HepG2 (cell line): Measurements from ENCODE around the gene FURIN. TPM values are rescaled to one million over a fixed set of nuclear protein-coding genes. Genes with fewer than 3 reads are reported as not detected.

ENCODE experiments used
- ATAC-seq: fragments of 200-7000 bp; cut with Tn5 transposase; 3 replicates; pipeline ENCODE4 v1.9.1; 2020; ENCODE audit warnings: mild to moderate bottlenecking, moderate library complexity
- BruUV-seq: library from RNA; stranded (reverse); fragments of 400-500 nt; replicated peaks from 2 replicates; lab custom pipeline; 2021; lab: Mats Ljungman, UMichigan
- CTCF ChIA-PET: fragments of 300-600 bp; formaldehyde crosslinking; extraction: SDS; loops from one replicate; lab custom pipeline; 2021; ENCODE audit warnings: low total read pairs, inconsistent platforms, low intra/inter-chr PET ratio; lab: Yijun Ruan, JAX
- POLR2A ChIA-PET: fragments of 350-600 bp; sonication (Branson Sonifier 250); formaldehyde crosslinking; loops from one replicate; lab custom pipeline; 2020; ENCODE audit warnings: antibody characterized with exemption, inconsistent platforms; lab: Yijun Ruan, JAX
- DNase-seq: peaks from one replicate; pipeline ENCODE4 v3.0.0-alpha.2; 2015; ENCODE audit warnings: low spot score
- FAIRE-seq: peaks from 3 replicates; lab custom pipeline; 2011; peaks lifted over from hg19 to GRCh38; lab: Jason Lieb, UNC
- H2AFZ ChIP-seq: one replicate; pipeline ENCODE4 v1.6.1; 2011; ENCODE audit warnings: low read length, inconsistent platforms
- H3K27ac ChIP-seq: fragments of 300-600 bp; 3 replicates; pipeline ENCODE4 v1.8.0; 2011; ENCODE audit warnings: mixed run types, mild to moderate bottlenecking, mixed read lengths, low read length, inconsistent platforms; ENCODE audit not compliant: insufficient read depth; ENCODE audit errors: extremely low read length
- H3K27me3 ChIP-seq, 2 experiments: fragments of 200-600 bp in 1 of 2; 2 replicates in 1 of 2; 3 replicates in 1 of 2; pipeline versions ENCODE4 v1.6.0 to v1.8.0; 2011; ENCODE audit warnings: low read length in 2 of 2, mild to moderate bottlenecking in 2 of 2, moderate library complexity in 2 of 2, inconsistent platforms in 1 of 2; ENCODE audit not compliant: insufficient read depth in 2 of 2, control insufficient read depth in 1 of 2
- H3K36me3 ChIP-seq, 2 experiments: fragments of 200-600 bp in 1 of 2; replicated peaks in 1 of 2; 2 replicates in 1 of 2; 3 replicates in 1 of 2; pipeline versions ENCODE4 v1.5.1 to v1.8.0; 2011; ENCODE audit warnings: low read length in 2 of 2, inconsistent platforms in 1 of 2; ENCODE audit not compliant: insufficient read depth in 2 of 2, control insufficient read depth in 1 of 2
- H3K4me1 ChIP-seq: 2 replicates; pipeline ENCODE4 v1.5.1; 2012; ENCODE audit warnings: low read length, inconsistent platforms; ENCODE audit not compliant: insufficient read depth
- H3K4me2 ChIP-seq: 2 replicates; pipeline ENCODE4 v1.6.0; 2011; ENCODE audit warnings: low read depth, low read length, inconsistent platforms
- H3K4me3 ChIP-seq, 3 experiments: fragments of 200-600 bp in 1 of 3; sonication (generic), shearing (Covaris generic) in 1 of 3; replicated peaks in 1 of 3; 2 replicates each; pipeline ENCODE4 v1.5.1; 2011 to 2016; ENCODE audit warnings: low read length in 3 of 3, inconsistent platforms in 2 of 3, low read depth in 2 of 3, mild to moderate bottlenecking in 2 of 3, control low read depth in 1 of 3, mixed read lengths in 1 of 3; ENCODE audit not compliant: insufficient read depth in 1 of 3
- H3K79me2 ChIP-seq: one replicate; pipeline ENCODE4 v1.6.1; 2011; ENCODE audit warnings: low read length, inconsistent platforms; ENCODE audit not compliant: insufficient read depth
- H3K9ac ChIP-seq: 2 replicates; pipeline ENCODE4 v1.6.0; 2011; ENCODE audit warnings: mild to moderate bottlenecking, low read depth, low read length, inconsistent platforms; ENCODE audit not compliant: insufficient read depth
- H3K9me3 ChIP-seq: 2 replicates; pipeline ENCODE4 v1.5.1; 2012; ENCODE audit warnings: mild to moderate bottlenecking, low read length
- H4K20me1 ChIP-seq: 2 replicates; pipeline ENCODE4 v1.6.0; 2011; ENCODE audit warnings: inconsistent platforms, mild to moderate bottlenecking, low read length, moderate library complexity; ENCODE audit not compliant: insufficient read depth
- ZNF260 ChIP-seq: sonication (generic); formaldehyde crosslinking; IDR thresholded peaks from 2 replicates; pipeline ENCODE4 v1.4.0; 2020; ENCODE audit warnings: missing genetic modification reagents, low read depth, mild to moderate bottlenecking, borderline replicate concordance
- WGBS: methylation state at CpG from one replicate; pipeline ENCODE4 v1.1.6; 2017; ENCODE audit warnings: low lambda C conversion rate; 5-methylcytosine and 5-hydroxymethylcytosine counted together
- in situ Hi-C: cut with HindIII; loops from 2 replicates; pipeline ENCODE4 v1.10.0; 2017; ENCODE audit warnings: low pct_unique_long_range_greater_than_20kb; ENCODE audit not compliant: extremely low pct_ligation_motif_present
- intact Hi-C: fragments of 100-400 bp; cut with micrococcal nuclease; formaldehyde crosslinking; loops from one replicate; pipeline ENCODE4 v1.10.0; 2022; ENCODE audit not compliant: unreplicated experiment
- polyA plus RNA-seq, 8 experiments: library from polyadenylated mRNA; depleted of rRNA in 3 of 8; stranded (reverse) in 7 of 8; unstranded in 1 of 8; fragments of >200 nt; fragmentation: Illumina TruSeq in 4 of 8; extraction: Trizol in 4 of 8; gene quantifications; 2 replicates each; pipeline versions ENCODE4 v1.2.1 to v1.2.3, GENCODE V29; 2011 to 2016; ENCODE audit warnings: low read depth in 4 of 8, missing spikeins in 1 of 8, mixed read lengths in 1 of 8; ENCODE audit not compliant: insufficient read depth in 1 of 8
- total RNA-seq, 5 experiments: library from RNA; depleted of rRNA; stranded (reverse); fragments of >200 nt; fragmentation: Illumina TruSeq; extraction: Trizol; gene quantifications; 2 replicates each; pipeline ENCODE4 v1.2.3, GENCODE V29; 2016; ENCODE audit warnings: low read depth in 1 of 5
- TF ChIP-seq, protein P1 (sequence below): sonication (generic); formaldehyde crosslinking; IDR thresholded peaks from 2 replicates; pipeline ENCODE4 v1.4.0; 2020; ENCODE audit warnings: missing genetic modification reagents
- TF ChIP-seq, protein P2 (sequence below): sonication (generic); formaldehyde crosslinking; IDR thresholded peaks from 2 replicates; pipeline ENCODE4 v1.4.0; 2020; ENCODE audit warnings: missing genetic modification reagents

The FURIN gene
- total and polyA plus RNA-seq, 2 of the 13 experiments (the other 11 are each of a cell fraction or from before 2014, with no cell fraction given) = 15.2 to 17.4 TPM

DNA sequence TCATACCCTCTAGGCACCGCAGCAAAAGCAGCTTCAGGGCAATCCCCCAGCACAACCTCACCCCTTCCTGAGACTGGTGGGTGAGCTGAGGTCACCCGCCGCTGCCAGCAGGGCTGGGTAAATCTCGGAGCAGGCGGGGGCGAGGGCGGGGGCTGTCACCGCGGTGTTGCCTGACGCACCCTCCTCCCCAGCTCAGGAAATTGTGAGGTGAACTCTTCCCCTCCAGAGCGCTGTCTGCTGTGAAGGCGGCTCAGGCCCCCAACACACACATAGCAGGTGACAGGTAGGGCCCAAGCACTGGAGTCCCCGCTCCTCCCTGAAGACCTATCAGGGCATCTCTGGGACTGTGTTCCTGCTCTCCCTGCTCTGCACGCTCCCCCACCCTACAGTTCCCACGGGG lies 30.2 kb upstream of the FURIN start:
- intact Hi-C loops = no loop called here
- WGBS = 26% methylated on average over 4 of the region's 15 CpGs
- TF ChIP-seq ZNF260 (CRISPR knock-in tag) = no peak
- TF ChIP-seq, protein P1, sequence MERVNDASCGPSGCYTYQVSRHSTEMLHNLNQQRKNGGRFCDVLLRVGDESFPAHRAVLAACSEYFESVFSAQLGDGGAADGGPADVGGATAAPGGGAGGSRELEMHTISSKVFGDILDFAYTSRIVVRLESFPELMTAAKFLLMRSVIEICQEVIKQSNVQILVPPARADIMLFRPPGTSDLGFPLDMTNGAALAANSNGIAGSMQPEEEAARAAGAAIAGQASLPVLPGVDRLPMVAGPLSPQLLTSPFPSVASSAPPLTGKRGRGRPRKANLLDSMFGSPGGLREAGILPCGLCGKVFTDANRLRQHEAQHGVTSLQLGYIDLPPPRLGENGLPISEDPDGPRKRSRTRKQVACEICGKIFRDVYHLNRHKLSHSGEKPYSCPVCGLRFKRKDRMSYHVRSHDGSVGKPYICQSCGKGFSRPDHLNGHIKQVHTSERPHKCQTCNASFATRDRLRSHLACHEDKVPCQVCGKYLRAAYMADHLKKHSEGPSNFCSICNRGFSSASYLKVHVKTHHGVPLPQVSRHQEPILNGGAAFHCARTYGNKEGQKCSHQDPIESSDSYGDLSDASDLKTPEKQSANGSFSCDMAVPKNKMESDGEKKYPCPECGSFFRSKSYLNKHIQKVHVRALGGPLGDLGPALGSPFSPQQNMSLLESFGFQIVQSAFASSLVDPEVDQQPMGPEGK (CRISPR knock-in tag) = peak; percentile 30; the same call in 1 of the 2 replicates
- TF ChIP-seq, protein P2, sequence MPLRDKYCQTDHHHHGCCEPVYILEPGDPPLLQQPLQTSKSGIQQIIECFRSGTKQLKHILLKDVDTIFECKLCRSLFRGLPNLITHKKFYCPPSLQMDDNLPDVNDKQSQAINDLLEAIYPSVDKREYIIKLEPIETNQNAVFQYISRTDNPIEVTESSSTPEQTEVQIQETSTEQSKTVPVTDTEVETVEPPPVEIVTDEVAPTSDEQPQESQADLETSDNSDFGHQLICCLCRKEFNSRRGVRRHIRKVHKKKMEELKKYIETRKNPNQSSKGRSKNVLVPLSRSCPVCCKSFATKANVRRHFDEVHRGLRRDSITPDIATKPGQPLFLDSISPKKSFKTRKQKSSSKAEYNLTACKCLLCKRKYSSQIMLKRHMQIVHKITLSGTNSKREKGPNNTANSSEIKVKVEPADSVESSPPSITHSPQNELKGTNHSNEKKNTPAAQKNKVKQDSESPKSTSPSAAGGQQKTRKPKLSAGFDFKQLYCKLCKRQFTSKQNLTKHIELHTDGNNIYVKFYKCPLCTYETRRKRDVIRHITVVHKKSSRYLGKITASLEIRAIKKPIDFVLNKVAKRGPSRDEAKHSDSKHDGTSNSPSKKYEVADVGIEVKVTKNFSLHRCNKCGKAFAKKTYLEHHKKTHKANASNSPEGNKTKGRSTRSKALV (CRISPR knock-in tag) = no peak
- peak; percentile 30; the same call in 2 of the 3 replicates for ATAC-seq
- no peaks in the 10 kb centered on the region for H3K79me2 ChIP-seq
- no peaks in the 10 kb centered on the region for H3K36me3 ChIP-seq
- no TSS peak for BruUV-seq
- ChIA-PET POLR2A (no interaction called here), CTCF (no interaction called here)
- H3K9ac ChIP-seq = no peak overlapping the region
- no peaks in the 10 kb centered on the region for H3K9me3 ChIP-seq
- H3K4me1 ChIP-seq = peaks cover 35% of the 10 kb centered on the region
- FAIRE-seq = no peak
- no peak overlapping the region for H3K4me3 ChIP-seq
- in situ Hi-C loops = no loop called here
- H4K20me1 ChIP-seq = no peaks in the 10 kb centered on the region
- DNase-seq = no peak
- no peak overlapping the region for H2AFZ ChIP-seq
- 0 out of 2 replicates have a peak overlapping the region, but pooled peaks have one; percentile 7 for H3K4me2 ChIP-seq
- peaks cover 2 to 34% of the 10 kb centered on the region in 2 experiments; a peak in 3 of 5 replicates for H3K27me3 ChIP-seq
- no peak overlapping the region for H3K27ac ChIP-seq
